Measurements from ENCODE around the gene ERVK3-1. TPM values are rescaled to one million over a fixed set of nuclear protein-coding genes. Genes with fewer than 3 reads are reported as not detected.
A peak's percentile ranks its signal among the peaks of the same experiment; 100 is the strongest.

Gene ERVK3-1
- total RNA-seq, 1 donor = 34.5 TPM

DNA sequence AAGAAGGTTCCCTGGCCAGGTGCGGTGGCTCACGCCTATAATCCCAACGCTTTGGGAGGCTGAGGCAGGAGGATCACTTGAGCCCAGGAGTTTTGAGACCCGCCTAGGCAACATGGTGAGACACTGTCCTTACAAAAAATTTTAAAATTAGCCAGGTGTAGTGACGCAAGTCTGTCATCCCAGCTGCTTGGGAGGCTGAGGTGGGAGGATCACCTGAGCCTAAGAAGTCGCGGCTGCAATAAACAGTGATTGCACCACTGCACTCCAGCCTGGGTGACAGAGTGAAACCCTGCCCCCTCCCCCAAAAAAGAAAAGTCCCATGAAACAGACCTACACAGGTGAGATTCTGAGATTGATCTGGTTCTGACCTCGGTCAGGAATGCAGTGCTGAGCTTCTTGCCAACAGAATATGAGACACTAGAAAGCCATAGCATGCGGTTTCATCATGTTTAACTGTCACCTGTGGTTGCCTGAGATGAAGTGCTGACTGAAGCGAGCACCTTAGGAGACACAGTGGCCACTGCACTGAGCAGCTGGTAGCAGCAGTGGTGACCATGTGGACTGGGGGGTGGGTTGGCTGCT, 50.1 kb downstream of the ERVK3-1 start:
- DNase-seq (ENCODE audit: low read depth) = no peak
- H3K4me3 ChIP-seq (ENCODE audit: low read depth, low read length) = no peak overlapping the region
- TF ChIP-seq, protein P1, sequence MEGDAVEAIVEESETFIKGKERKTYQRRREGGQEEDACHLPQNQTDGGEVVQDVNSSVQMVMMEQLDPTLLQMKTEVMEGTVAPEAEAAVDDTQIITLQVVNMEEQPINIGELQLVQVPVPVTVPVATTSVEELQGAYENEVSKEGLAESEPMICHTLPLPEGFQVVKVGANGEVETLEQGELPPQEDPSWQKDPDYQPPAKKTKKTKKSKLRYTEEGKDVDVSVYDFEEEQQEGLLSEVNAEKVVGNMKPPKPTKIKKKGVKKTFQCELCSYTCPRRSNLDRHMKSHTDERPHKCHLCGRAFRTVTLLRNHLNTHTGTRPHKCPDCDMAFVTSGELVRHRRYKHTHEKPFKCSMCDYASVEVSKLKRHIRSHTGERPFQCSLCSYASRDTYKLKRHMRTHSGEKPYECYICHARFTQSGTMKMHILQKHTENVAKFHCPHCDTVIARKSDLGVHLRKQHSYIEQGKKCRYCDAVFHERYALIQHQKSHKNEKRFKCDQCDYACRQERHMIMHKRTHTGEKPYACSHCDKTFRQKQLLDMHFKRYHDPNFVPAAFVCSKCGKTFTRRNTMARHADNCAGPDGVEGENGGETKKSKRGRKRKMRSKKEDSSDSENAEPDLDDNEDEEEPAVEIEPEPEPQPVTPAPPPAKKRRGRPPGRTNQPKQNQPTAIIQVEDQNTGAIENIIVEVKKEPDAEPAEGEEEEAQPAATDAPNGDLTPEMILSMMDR (IDR thresholded peaks at IDR 0.05; ENCODE audit: insufficient read depth, low read depth, low read length) = no peak

DNA sequence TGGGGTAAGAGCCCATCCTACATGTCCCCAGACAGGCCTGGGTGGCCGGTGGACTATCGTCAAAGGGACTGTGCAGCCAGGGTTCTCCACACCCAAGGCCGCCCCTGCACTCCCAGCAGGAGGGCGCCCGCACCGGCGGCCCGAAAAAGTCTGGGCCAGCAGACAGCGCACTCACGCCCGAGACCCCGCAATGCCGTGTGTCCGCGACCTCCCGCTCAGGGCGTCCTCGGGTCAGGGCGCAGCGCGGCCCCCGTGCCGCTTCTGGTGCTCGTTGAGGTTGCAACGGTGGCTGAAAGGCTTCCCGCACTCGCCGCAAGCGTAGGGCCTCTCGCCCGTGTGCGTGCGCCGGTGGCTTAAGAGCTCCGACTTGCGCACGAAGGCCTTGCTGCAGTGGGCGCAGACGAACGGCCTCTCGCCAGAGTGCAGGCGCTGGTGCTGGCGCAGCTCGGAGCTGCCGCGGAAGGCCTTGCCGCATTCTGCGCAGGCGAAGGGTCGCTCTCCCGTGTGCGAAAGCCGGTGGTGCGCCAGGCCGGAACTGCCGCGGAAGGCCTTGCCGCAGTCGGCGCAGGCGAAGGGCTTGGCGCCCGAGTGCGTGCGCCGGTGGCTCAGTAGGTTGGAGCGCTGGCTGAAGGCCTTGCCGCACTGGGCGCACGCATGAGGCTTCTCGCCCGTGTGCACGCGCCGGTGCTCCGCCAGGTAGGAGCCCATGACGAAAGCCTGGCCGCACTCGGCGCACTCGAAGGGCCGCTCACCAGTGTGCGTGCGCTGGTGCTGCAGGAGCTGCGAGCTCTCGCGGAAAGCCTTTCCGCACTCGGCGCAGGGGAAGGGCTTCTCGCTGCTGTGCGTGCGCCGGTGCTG, 51.0 kb downstream of the ERVK3-1 start:
- H3K4me3 ChIP-seq (ENCODE audit: low read depth, low read length) = peak overlapping the region; percentile 45
- DNase-seq (ENCODE audit: low read depth) = peak; percentile 42
- TF ChIP-seq, protein P1 (IDR thresholded peaks at IDR 0.05; ENCODE audit: insufficient read depth, low read depth, low read length) = no peak

DNA sequence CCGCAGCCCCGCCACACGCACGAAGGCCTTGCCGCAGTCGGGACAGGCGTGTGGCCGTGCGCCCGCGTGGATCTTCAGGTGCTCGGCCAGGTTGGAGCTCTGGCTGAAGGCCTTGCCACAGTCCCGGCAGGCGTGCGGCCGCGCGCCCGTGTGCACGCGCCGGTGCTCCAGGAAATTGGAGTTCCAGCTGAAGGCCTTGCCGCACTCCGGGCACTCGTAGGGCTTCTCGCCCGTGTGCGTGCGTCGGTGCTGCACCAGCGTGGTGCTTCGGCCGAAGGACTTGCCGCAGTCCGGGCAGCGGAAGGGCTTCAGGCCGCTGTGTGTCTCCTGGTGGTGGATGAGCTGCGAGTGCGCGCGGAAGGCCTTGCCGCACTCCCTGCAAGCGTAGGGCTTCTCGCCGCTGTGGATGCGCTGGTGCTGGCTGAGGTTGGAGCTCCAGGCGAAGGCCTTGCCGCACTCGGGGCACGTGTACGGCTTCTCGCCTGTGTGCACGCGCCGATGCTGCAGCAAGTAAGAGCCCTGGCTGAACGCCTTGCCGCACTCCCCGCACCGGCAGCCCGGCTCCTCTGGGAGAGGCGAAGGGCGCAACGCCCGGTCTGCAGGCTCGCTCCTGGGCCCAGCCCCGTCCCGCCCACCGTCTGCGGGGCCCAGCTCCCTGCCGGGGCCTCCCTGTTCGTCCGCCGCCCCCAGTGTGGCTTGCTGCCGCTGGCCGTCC, 51.7 kb downstream of the ERVK3-1 start:
- TF ChIP-seq, protein P1 (IDR thresholded peaks at IDR 0.05; ENCODE audit: insufficient read depth, low read depth, low read length) = no peak
- DNase-seq (ENCODE audit: low read depth) = peak; percentile 17

DNA sequence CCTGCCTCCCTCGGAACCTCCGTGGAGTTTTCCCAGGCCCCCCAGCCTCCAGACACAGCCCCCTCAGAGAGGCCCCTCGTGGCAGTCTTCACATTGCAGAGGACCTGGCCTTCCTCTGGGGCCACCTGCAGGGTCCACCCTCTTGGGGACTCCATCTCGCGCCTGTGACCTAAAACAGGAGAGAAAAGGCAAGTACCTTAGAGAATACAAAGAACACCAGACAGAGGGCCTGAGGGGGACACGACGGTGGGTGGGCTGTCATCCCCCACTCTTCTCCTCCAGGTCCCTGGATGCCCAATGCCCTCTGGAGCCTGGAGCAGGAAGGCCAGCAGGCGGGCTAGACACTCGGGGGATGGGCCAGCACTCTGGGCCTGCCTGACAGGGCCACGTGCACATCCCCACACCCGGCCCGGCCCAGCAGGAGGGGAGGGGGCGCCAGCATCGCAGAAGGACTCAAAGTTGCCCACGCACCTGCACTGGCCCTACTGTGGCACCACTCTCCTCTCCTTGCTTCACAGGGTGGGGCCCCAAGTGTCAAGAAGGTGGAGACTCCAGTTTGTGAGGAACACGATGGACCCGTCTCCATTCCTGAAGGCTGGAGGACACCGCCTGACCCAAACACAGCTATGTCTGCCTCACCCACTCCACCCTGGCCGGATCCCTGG, 52.4 kb downstream of the ERVK3-1 start:
- TF ChIP-seq, protein P1 (IDR thresholded peaks at IDR 0.05; ENCODE audit: insufficient read depth, low read depth, low read length) = no peak
- DNase-seq (ENCODE audit: low read depth) = no peak

More for the DNA sequence above, 51.7 kb downstream of the ERVK3-1 start:
- H3K4me3 ChIP-seq (ENCODE audit: low read depth, low read length) = peak overlapping the region; percentile 45

DNA sequence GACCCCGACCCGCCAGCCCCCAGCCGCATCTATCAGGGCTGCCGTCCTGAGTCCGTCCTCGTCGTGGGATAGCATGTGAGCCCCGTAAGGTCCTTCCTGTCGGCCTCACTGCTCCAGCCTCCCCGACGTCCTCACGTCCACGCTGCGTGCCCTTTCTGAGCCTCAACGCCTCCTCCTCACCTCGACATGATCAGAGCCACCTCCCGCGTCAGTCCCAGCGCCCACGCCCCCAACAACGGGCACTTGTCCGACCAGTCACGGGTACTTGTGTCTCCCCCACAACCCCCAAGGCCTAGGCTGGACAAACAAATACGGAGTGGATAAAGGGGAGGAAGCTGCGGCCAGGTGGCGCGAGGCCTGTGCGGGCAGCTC, 56.7 kb downstream of the ERVK3-1 start:
- TF ChIP-seq, protein P1 (IDR thresholded peaks at IDR 0.05; ENCODE audit: insufficient read depth, low read depth, low read length) = peak; percentile 8
- peak overlapping the region; percentile 75 for H3K4me3 ChIP-seq (ENCODE audit: low read depth, low read length)
- no peak for DNase-seq (ENCODE audit: low read depth)

More for the DNA sequence above, 52.4 kb downstream of the ERVK3-1 start:
- H3K4me3 ChIP-seq (ENCODE audit: low read depth, low read length) = no peak overlapping the region

DNA sequence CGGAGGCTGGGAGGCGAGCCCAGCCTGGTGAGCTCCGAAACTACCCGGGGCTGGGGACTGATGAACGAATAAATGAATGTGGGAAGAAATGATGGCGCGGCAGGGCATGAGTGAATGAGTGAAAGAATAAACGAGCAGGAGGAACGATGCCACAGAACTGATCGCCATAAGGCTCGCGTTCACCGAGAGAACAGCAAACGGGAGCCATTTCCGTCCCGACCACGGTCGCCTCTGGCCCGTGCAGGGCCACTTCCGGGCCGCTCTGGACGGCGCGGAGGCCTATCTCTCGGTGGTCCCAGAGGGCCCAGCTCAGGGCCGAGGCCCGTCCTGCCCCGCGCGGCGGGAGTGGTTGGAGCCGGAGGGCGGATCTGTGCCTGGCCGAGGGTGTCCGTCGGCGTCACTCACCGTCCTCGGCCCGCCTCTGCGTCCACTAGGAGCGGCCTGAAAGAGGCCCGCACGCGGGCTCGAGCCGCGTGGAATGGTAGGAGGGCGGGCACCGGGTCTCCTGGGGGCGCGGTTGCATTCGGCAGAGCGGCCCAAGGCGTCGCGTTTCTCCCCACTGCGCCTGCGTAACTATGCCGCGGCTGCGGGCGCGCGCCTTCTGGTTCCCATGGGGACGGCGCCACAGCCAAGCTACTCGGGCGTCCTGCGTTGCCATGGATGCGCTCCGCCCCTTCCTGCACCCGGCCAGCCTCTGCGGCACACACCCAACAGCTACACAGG, 57.3 kb downstream of the ERVK3-1 start, which contains the start of gene ZNF497:
TSS of gene ZNF497 (minus strand) at position 480 of the 723 bp plus-strand sequence. CDS start 5,116 bp downstream, outside the sequence.
- peak within 1 kb of the TSS; percentile 75 for H3K4me3 ChIP-seq (ENCODE audit: low read depth, low read length)
- TF ChIP-seq, protein P1 (IDR thresholded peaks at IDR 0.05; ENCODE audit: insufficient read depth, low read depth, low read length) = peak; percentile 0
- peak; percentile 97 for DNase-seq (ENCODE audit: low read depth)
